HG03139 (cell line): ENCODE measurements around the gene PCNT.

Experiments used
- ATAC-seq: cut with Tn5 transposase; IDR thresholded peaks from one replicate; pipeline ENCODE4 v1.9.1; 2021; ENCODE audit not compliant: unreplicated experiment

PCNT gene

GRCh38 chr21:46323710-46324389, at the start of gene PCNT, which contains the start of gene C21orf58:
Gene PCNT, plus strand, starts transcription at chr21:46324156. Its CDS starts 73 bp downstream, at chr21:46324229.
Gene C21orf58, minus strand, starts transcription at chr21:46323870. Its CDS starts 1,132 bp downstream, at chr21:46322738.
- ATAC-seq = peak; percentile 84

- no peak for ATAC-seq
Observed at GRCh38 chr21:46274797-46275390, 49.1 kb upstream of the PCNT start.

- ATAC-seq = no peak
Observed at GRCh38 chr21:46284077-46284644, 39.8 kb upstream of the PCNT start.

GRCh38 chr21:46284733-46285132, 39.2 kb upstream of the PCNT start:
- ATAC-seq = no peak

GRCh38 chr21:46285206-46285661, 38.7 kb upstream of the PCNT start, which contains the start of gene MCM3AP:
Gene MCM3AP, minus strand, starts transcription at chr21:46285611. Its CDS starts 325 bp downstream, at chr21:46285286.
- ATAC-seq = no peak

- ATAC-seq = peak; percentile 74
Observed at GRCh38 chr21:46285761-46286647, 38.0 kb upstream of the PCNT start, which contains the start of gene YBEY. Gene YBEY, plus strand, starts transcription at chr21:46286342. Its CDS starts 572 bp downstream, at chr21:46286914.

GRCh38 chr21:46286648-46287002, 37.3 kb upstream of the PCNT start:
- ATAC-seq = no peak

- ATAC-seq = no peak
Observed at GRCh38 chr21:46287541-46287940, 36.4 kb upstream of the PCNT start.

- ATAC-seq = no peak
Observed at GRCh38 chr21:46289655-46290179, 34.2 kb upstream of the PCNT start.

GRCh38 chr21:46291561-46291960, 32.4 kb upstream of the PCNT start:
- no peak for ATAC-seq

- no peak for ATAC-seq
Observed at GRCh38 chr21:46294647-46295176, 29.2 kb upstream of the PCNT start.

- no peak for ATAC-seq
Observed at GRCh38 chr21:46295177-46295770, 28.7 kb upstream of the PCNT start.

GRCh38 chr21:46295996-46296752, 27.8 kb upstream of the PCNT start:
- no peak for ATAC-seq

- no peak for ATAC-seq
Observed at GRCh38 chr21:46297338-46298271, 26.4 kb upstream of the PCNT start.

GRCh38 chr21:46299167-46299566, 24.8 kb upstream of the PCNT start:
- no peak for ATAC-seq

- ATAC-seq = no peak
Observed at GRCh38 chr21:46301759-46302158, 22.2 kb upstream of the PCNT start.

GRCh38 chr21:46304437-46304836, 19.5 kb upstream of the PCNT start:
- ATAC-seq = no peak

GRCh38 chr21:46304955-46305354, 19.0 kb upstream of the PCNT start:
- no peak for ATAC-seq
